GM19455 (cell line): ENCODE data around the gene UNC80.
"Not testable (repeated sequence)": the region's sequence is repeated elsewhere in the genome, so short reads cannot be mapped to it uniquely, and the experiment has no call there.

Experiments used
- ATAC-seq: cut with Tn5 transposase; IDR thresholded peaks from one replicate; pipeline ENCODE4 v1.9.1; 2021; ENCODE audit not compliant: unreplicated experiment

The UNC80 gene, protein sequence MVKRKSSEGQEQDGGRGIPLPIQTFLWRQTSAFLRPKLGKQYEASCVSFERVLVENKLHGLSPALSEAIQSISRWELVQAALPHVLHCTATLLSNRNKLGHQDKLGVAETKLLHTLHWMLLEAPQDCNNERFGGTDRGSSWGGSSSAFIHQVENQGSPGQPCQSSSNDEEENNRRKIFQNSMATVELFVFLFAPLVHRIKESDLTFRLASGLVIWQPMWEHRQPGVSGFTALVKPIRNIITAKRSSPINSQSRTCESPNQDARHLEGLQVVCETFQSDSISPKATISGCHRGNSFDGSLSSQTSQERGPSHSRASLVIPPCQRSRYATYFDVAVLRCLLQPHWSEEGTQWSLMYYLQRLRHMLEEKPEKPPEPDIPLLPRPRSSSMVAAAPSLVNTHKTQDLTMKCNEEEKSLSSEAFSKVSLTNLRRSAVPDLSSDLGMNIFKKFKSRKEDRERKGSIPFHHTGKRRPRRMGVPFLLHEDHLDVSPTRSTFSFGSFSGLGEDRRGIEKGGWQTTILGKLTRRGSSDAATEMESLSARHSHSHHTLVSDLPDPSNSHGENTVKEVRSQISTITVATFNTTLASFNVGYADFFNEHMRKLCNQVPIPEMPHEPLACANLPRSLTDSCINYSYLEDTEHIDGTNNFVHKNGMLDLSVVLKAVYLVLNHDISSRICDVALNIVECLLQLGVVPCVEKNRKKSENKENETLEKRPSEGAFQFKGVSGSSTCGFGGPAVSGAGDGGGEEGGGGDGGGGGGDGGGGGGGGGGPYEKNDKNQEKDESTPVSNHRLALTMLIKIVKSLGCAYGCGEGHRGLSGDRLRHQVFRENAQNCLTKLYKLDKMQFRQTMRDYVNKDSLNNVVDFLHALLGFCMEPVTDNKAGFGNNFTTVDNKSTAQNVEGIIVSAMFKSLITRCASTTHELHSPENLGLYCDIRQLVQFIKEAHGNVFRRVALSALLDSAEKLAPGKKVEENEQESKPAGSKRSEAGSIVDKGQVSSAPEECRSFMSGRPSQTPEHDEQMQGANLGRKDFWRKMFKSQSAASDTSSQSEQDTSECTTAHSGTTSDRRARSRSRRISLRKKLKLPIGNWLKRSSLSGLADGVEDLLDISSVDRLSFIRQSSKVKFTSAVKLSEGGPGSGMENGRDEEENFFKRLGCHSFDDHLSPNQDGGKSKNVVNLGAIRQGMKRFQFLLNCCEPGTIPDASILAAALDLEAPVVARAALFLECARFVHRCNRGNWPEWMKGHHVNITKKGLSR (N-terminal part only)

GRCh38 chr2:209771474-209772289, at the start of gene UNC80:
TSS of gene UNC80 (plus strand) at chr2:209771832. CDS start at chr2:209772073, 241 bp downstream.
- ATAC-seq: no peak

GRCh38 chr2:209726311-209726710, 45.3 kb upstream of the UNC80 start:
- no peak for ATAC-seq

GRCh38 chr2:209727077-209727476, 44.6 kb upstream of the UNC80 start:
- no peak for ATAC-seq

GRCh38 chr2:209734805-209735204, 36.8 kb upstream of the UNC80 start:
- ATAC-seq: no peak

GRCh38 chr2:209741953-209742352, 29.7 kb upstream of the UNC80 start:
- no peak for ATAC-seq

- ATAC-seq: no peak
Observed at GRCh38 chr2:209753020-209753419, 18.6 kb upstream of the UNC80 start.

DNA sequence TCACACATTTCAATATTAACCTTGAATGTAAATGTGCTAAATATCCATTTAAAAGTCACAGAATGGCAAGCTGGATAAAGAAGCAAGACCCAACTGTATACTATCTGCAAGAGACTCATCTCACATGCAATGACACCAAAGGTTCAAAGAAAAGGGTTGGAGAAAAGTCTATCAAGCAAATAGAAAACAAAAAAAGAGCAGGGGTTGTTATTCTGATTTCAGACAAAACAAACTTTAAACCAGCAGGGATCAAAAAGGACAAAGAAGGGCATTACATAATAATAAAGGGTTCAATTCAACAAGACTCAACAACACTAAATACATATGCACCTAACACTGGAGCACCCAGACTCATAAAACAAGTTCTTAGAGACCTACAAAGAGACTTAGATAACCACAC, 14.5 kb upstream of the UNC80 start:
- ATAC-seq: no peak

DNA sequence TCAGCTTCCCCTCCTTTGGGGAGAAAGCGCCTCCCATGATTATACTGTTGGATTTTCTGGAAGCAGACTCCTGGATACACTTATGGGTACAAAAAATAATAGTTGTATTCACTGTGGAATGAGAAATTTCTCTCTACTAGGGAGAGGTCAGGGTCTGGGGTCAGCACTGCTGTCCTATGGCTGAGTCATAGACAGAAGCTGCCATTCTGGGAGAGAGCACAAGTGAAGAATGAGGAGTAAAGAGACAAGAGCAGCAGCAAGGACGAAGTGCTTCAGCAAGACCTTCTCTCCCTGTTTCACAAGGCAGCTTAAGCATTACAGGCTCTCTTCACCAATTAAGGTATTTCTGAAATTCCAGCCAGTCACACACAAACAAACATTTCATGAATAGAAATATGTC, 10.1 kb upstream of the UNC80 start:
- ATAC-seq: no peak

DNA sequence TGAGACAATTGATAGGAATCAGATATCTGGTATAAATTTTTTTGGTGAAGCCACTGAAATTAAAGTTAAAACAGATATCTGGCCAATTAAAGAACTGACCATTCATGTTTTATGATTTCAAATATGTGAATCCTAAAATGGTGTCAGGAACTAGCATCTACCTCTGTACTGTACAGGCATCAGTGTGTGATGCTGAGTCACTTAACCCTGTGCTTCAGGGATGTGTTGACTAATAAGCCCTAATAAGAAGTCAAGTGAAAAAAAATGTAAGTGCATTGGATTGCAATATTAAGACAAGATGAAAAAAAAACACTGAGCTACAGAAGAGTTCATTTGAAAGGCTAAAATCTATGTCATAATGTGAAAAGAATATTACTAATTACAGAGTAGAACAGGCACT, 9.1 kb upstream of the UNC80 start:
- no peak for ATAC-seq

DNA sequence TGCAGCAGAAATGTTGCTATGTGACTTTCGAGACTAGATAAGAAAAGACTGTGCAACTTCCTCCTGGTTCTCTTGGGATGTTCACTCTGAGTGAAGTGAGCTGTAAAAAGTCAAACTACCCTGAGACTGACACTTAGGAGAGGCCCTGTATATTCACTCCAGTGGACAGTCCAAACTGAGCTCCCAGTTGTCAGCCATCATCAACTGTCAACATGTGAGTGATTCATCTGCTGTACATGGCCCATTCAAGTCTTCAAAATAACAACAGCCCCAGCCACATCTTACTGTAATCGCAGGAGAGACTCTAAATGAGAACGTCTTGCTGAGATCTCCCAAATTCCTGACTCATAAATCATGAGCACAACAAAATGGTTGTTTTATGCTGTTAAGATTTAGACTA, 8.5 kb upstream of the UNC80 start:
- ATAC-seq: no peak

DNA sequence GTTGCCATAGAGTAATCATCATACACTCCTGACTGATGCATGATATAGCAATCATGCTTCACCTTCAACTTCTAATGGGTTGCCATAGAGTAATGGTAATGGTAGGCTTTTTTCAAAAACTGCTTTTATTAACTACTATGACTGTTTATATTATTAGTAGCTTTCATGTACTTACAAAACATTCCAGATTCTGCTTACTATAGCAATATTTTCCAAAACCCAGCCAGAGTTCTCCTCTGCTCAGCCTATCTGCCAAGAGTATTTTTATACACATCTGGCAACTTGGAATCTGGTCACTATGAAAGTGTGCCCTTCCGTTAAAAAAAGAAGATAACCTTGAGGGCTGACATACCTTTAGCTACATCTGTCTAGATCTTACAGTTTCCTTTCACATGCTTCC, 5.0 kb upstream of the UNC80 start:
- no peak for ATAC-seq

- no peak for ATAC-seq
Observed at GRCh38 chr2:209767316-209767715, 4.3 kb upstream of the UNC80 start.

- ATAC-seq: no peak
Observed at GRCh38 chr2:209768557-209768956, 3.1 kb upstream of the UNC80 start.

DNA sequence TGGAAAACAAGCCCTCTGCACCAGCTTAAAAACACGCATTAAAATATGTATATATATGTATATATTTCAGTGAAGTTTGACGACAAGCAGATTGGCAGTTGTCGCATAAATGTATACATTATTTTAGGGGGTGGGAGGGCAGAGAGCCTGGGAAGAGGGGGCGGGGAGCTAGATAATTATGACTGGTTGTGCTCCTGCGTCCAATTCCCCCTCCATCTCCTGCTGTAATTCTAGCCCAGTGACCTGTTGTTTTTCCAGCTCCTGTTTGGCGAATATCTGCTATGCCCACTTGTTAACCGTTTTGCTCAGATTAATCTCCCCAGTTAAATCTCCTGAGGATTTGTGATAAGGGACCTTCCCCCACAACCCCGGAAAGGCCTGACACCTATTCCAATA, 656 bp downstream of the UNC80 start:
- ATAC-seq: no peak

GRCh38 chr2:209773377-209773776, 1.7 kb downstream of the UNC80 start:
- ATAC-seq: no peak

GRCh38 chr2:209787416-209787815, 15.8 kb downstream of the UNC80 start:
- ATAC-seq: no peak

GRCh38 chr2:209788925-209789324, 17.3 kb downstream of the UNC80 start:
- no peak for ATAC-seq

DNA sequence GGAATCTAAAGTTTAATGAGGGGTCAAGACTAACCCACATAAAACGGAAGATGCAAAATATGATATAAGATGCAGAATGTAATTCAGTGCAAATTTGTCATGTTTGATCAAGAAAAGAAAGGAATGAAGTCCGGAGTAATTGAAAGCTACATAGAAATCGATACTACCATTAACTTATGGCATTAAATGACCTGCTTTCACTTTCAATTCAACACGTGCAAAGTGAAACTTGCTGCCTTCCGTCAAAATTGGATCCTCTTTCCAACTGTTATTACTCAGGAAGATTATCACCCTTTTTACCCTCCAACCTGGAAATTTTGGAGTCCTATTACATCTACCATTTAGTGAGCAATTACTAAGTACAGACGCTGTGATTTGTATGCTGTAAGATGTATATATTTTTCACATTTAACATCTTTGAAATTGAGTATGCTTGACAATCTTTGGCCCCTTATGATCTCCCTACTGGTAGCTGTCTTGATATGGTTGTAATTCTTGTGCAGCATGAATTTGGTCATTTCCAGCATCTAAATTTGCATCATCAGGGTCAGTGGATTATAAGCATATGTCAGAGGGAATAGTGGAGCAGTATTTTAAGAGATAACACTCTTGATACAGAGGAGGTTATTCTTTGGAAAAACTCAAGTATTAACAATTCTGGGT, 18.6 kb downstream of the UNC80 start:
- no peak for ATAC-seq

DNA sequence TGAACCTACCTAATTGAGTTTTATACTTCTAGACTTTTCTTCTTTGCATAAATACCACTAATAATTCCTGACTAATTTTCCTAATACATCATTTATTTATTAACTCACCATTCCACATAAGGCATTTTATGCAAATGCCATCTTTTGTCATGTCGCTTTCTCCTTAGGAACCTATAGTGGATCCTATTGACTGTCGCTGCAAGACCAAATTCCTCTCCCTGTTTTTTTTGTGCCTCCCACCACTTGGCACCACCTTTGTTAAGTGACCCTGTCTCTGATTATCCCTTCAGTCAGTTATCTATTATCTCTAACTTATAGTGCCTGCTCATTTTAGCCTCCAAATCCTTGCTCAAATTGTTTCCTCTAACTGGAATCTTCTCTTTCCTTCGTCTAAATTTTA, 19.5 kb downstream of the UNC80 start:
- ATAC-seq: no peak

DNA sequence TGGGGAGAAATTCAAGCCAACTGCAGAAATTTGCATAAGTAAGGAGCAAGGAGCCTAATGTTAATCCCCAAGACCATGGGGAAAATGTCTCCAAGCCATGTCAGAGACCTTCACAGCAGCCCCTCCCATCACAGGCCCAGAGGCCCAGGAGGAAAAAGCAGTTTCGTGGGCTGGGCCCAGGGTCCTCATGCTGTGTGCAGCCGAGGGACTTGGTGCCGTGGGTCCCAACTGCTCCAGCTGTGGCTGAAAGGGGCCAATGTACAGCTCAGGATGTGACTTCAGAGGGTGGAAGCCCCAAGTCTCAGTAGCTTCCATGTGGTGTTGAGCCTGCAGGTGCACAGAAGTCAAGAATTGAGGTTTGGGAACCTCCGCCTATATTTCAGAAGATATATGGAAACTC, 23.8 kb downstream of the UNC80 start:
- ATAC-seq: not testable (repeated sequence)
